WTC11 (cell line): Measurements from ENCODE around the gene BEST4.

Experiments
- ATF2 ChIP-seq: sonication (generic); formaldehyde crosslinking; IDR thresholded peaks from 2 replicates; pipeline ENCODE4 v1.8.1; 2022; ENCODE audit warnings: low read depth, missing genetic modification reagents, borderline replicate concordance
- ATF3 ChIP-seq: sonication (generic); formaldehyde crosslinking; conservative IDR thresholded peaks from 2 replicates; pipeline ENCODE4 v1.8.1; 2022; ENCODE audit warnings: mild to moderate bottlenecking, missing genetic modification reagents
- CREB1 ChIP-seq: sonication (generic); formaldehyde crosslinking; IDR thresholded peaks from 2 replicates; pipeline ENCODE4 v1.8.0; 2023; ENCODE audit warnings: mild to moderate bottlenecking, missing genetic modification reagents
- CTCF ChIP-seq: fragments of 200-600 bp; IDR thresholded peaks from 2 replicates; pipeline ENCODE4 v1.8.0; 2022; ENCODE audit warnings: antibody characterized with exemption
- E2F4 ChIP-seq: sonication (generic); formaldehyde crosslinking; IDR thresholded peaks from 2 replicates; pipeline ENCODE4 v1.8.1; 2022; ENCODE audit warnings: low read depth, mild to moderate bottlenecking, moderate library complexity, missing genetic modification reagents, borderline replicate concordance
- ETV6 ChIP-seq: sonication (generic); formaldehyde crosslinking; IDR thresholded peaks from 2 replicates; pipeline ENCODE4 v1.8.1; 2022; ENCODE audit warnings: mild to moderate bottlenecking, missing genetic modification reagents
- MAX ChIP-seq: sonication (generic); formaldehyde crosslinking; IDR thresholded peaks from 2 replicates; pipeline ENCODE4 v1.8.0; 2022; ENCODE audit warnings: mild to moderate bottlenecking, missing genetic modification reagents
- TP53 ChIP-seq: sonication (generic); formaldehyde crosslinking; IDR thresholded peaks from 2 replicates; pipeline ENCODE4 v1.8.1; 2023; ENCODE audit warnings: mild to moderate bottlenecking, missing genetic modification reagents

GRCh38 chr1:44819196-44819607 lies 31.2 kb upstream of the BEST4 start:
- TF ChIP-seq CTCF (no peak), ATF2 (CRISPR knock-in tag) (no peak), E2F4 (no peak), CREB1 (CRISPR knock-in tag) (no peak), ETV6 (no peak), TP53 (CRISPR knock-in tag) (no peak), MAX (CRISPR knock-in tag) (no peak), ATF3 (CRISPR knock-in tag) (no peak)
